GM13976 (cell line): ENCODE data around the gene GPR176.

Source experiments
- DNase-seq: peaks from one replicate; pipeline ENCODE4 v3.0.0; 2012; ENCODE audit warnings: low spot score
- CTCF ChIP-seq: IDR thresholded peaks from 2 replicates; pipeline ENCODE4 v1.5.1; 2012; ENCODE audit warnings: borderline replicate concordance, mild to moderate bottlenecking; ENCODE audit not compliant: insufficient read depth; ENCODE audit errors: extremely low read depth, missing control alignments, control extremely low read depth
- in situ Hi-C: fragments of 300-500 bp; cut with MboI; formaldehyde crosslinking; loops from one replicate; pipeline ENCODE4 v1.12.0; 2022; ENCODE audit warnings: low sequenced_read_pairs, mixed read lengths, inconsistent platforms; ENCODE audit not compliant: unreplicated experiment

The GPR176 gene

GRCh38 chr15:39919411-39919747, 687 bp downstream of the GPR176 start:
- in situ Hi-C loops: loop anchor here (25.0 kb wide), 1 partner anchor 93 kb away; no protein-coding TSS in a partner anchor
- no peak for TF ChIP-seq CTCF
- no peak for DNase-seq

GRCh38 chr15:39918688-39919385, 1.2 kb downstream of the GPR176 start:
- no peak for TF ChIP-seq CTCF
- DNase-seq: no peak
- in situ Hi-C loops: loop anchor here (25.0 kb wide), 1 partner anchor 93 kb away; no protein-coding TSS in a partner anchor

- no peak for TF ChIP-seq CTCF
- no peak for DNase-seq
- in situ Hi-C loops: loop anchor here (25.0 kb wide), 1 partner anchor 97 kb away; no protein-coding TSS in a partner anchor
Observed at GRCh38 chr15:39914977-39915376, 5.1 kb downstream of the GPR176 start.

GRCh38 chr15:39909007-39909406, 11.1 kb downstream of the GPR176 start:
- no peak for DNase-seq
- no peak for TF ChIP-seq CTCF
- in situ Hi-C loops: loop anchor here (25.0 kb wide), 1 partner anchor 103 kb away; no protein-coding TSS in a partner anchor

GRCh38 chr15:39908186-39908585, 11.9 kb downstream of the GPR176 start:
- no peak for DNase-seq
- in situ Hi-C loops: loop anchor here (25.0 kb wide), 1 partner anchor 104 kb away; no protein-coding TSS in a partner anchor

GRCh38 chr15:39907216-39907615, 12.8 kb downstream of the GPR176 start:
- no peak for DNase-seq
- in situ Hi-C loops: loop anchor here (25.0 kb wide), 1 partner anchor 105 kb away; no protein-coding TSS in a partner anchor
- no peak for TF ChIP-seq CTCF

More at GRCh38 chr15:39908186-39908585, 11.9 kb downstream of the GPR176 start:
- TF ChIP-seq CTCF: no peak
